GM03348 (cell line): ENCODE measurements around the gene AP2A1.

Source experiments
- DNase-seq: peaks from one replicate; pipeline ENCODE4 v3.0.0; 2012; ENCODE audit warnings: low spot score

The AP2A1 gene

DNA sequence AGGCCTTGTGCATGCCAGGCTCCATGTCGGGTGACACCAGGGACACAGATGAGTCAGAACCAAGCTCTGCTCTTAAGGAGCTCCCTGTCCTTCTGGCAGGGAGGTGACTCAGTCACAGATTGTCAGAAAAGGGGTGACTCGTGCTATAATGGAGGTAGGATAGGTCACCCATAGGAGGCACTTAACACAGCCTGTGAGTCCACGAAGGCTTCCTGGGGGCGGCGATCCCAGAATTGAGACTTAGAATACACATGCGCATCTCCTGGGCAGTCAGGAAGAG is 26.7 kb downstream of the AP2A1 start:
- no peak for DNase-seq

DNA sequence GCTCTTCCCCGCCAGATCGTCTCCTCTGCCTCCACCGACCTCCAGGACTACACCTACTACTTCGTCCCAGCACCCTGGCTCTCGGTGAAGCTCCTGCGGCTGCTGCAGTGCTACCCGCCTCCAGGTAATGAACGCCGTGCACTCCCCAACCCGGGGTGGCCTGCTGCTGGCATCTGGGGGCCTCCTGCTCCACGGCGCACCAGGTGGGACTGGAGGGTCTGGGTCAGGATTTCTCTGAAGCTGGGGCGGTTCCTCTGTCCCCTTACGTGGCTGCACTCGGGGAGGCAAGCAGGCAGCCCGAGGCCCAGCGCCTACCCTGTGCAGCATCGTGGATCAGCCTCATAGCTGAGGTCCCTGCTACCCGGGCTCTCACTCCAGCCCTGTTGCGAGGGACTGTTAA is 28.8 kb downstream of the AP2A1 start:
- no peak for DNase-seq

- DNase-seq, result no peak
Measured at GRCh38 chr19:49798574-49798973, 31.8 kb downstream of the AP2A1 start.

GRCh38 chr19:49799271-49799797 is 32.5 kb downstream of the AP2A1 start:
- no peak for DNase-seq

- no peak for DNase-seq
Measured at GRCh38 chr19:49799798-49800376, 33.1 kb downstream of the AP2A1 start.

- no peak for DNase-seq
Measured at GRCh38 chr19:49800771-49801170, 34.0 kb downstream of the AP2A1 start.

- no peak for DNase-seq
Measured at GRCh38 chr19:49801401-49801888, 34.6 kb downstream of the AP2A1 start.

- peak; percentile 93 for DNase-seq
Measured at GRCh38 chr19:49801966-49802661, 35.3 kb downstream of the AP2A1 start.

DNA sequence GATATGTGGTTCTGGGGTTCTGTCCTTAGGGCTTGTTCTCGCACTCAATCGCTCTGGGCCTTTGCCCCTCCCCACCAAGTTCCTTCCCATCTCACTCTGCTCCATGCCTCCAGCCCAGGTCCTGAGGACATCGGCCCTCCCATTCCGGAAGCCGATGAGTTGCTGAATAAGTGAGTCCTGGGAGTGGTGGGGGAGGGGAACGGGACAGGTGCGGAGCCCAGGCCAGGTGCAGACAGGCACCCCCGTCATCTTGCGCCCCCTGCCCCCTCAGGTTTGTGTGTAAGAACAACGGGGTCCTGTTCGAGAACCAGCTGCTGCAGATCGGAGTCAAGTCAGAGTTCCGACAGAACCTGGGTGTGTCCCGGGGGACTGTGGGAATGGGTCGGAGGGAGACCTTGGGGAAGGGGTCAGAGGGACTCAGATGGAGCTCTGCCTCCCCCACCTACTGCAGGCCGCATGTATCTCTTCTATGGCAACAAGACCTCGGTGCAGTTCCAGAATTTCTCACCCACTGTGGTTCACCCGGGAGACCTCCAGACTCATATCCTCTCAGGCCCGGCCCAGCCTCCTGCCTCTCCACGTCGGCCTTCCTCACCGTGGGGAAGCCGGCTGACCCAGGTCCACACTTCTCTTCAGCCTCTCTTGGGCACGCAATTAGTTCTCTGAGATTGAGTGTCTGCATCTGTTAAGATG is 36.2 kb downstream of the AP2A1 start:
- no peak for DNase-seq

GRCh38 chr19:49803529-49803856 is 36.7 kb downstream of the AP2A1 start:
- no peak for DNase-seq

GRCh38 chr19:49805822-49806619 is 39.2 kb downstream of the AP2A1 start:
- no peak for DNase-seq

GRCh38 chr19:49806620-49806959 is 39.8 kb downstream of the AP2A1 start:
- no peak for DNase-seq

GRCh38 chr19:49807058-49807903 is 40.5 kb downstream of the AP2A1 start:
- no peak for DNase-seq

DNA sequence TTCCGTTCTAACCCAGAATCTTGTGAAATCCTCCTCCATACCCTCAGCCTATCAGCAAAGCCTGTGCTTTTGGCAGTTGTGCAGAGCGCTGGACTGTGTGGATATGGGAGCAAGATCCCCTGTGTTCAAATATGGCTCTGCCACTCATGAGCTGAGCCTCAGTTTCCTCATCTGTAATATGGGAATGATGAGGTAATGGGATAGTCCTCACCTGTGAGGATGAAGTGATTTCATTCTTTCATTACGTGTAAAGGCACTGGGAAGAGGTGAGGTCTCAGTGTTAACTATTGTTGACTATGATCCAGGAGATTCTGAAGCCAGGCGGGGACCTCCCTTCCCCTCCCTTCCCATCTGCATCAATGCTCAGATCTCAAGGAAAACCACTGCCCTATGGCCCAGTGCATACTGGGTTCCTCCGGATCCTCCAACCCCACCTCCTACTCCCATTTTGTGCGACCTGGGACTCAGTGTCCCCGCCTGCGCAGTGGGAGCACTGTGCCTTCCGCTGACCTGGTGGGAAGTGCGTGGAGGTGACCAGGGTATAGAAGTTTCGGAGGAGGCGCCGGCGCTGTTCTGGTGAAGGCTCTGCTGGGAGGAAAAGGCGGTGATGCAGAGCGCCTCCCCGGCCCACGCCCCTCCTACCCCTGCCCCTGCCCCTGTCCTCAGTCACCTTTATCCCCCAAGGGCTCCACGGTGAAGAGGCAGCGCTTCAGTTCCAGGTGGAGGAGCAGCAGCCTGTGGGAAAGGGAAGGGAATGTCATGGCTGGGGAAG is 41.3 kb downstream of the AP2A1 start:
- no peak for DNase-seq

- DNase-seq, result peak; percentile 97
Measured at GRCh38 chr19:49808711-49809159, 41.9 kb downstream of the AP2A1 start.

DNA sequence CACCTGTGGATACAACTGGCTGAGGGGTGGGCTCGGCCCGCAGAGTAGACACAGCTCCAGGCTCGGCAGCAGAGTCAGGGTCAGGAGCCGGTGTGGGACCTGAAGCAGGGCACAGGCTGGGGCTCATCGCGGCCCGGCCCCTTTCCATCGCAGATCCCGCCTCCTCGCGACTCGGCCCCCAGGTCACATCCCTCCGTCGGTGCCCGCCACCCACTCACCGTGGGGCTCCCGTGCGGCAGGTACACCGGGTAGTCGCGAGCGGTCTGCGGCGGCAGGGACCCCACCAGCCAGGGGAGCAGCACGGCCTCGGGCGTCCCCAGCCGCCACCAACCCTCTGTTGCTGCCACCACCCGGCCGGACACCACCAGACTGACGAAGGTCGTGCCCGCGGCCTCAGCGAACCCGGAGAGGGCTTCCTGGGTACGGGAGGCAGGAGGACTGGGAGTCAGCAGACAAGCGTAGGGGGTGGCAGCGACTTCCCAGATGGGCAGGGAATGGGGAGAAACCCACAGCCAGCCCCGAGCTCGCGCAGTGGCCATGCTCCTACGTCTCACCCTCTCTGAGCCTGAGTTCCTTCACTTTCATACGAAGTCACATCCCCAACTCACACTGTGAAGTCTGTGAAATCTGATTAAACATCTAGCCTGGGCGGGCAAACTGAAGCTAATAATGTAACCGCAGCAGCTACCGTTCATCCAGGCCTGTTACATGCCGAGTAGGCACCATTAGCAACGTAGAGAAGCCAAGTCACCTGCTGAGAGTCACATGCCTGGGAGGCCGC is 42.5 kb downstream of the AP2A1 start:
- DNase-seq, result peak; percentile 61

GRCh38 chr19:49809941-49810389 is 43.2 kb downstream of the AP2A1 start:
- DNase-seq, result no peak

DNA sequence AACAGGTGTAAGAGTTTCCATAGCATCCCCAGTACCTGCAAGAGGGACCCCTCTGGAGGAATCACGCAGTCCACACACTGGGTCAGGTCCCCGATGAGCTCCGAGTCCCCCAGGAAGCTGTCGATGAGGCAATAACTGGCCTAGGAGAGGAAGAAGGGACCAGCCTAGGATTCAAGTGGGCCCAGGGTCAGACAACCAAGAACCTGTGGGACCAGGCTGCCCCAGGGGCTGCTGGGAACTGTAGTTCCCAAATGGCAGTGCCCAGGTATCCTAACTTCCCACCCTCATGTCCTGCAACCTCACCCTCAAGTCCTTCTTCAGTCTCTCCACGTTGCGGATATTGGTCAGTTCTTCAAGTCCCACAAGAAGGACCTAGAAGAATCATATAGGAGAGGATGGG is 44.5 kb downstream of the AP2A1 start:
- DNase-seq, result no peak

DNA sequence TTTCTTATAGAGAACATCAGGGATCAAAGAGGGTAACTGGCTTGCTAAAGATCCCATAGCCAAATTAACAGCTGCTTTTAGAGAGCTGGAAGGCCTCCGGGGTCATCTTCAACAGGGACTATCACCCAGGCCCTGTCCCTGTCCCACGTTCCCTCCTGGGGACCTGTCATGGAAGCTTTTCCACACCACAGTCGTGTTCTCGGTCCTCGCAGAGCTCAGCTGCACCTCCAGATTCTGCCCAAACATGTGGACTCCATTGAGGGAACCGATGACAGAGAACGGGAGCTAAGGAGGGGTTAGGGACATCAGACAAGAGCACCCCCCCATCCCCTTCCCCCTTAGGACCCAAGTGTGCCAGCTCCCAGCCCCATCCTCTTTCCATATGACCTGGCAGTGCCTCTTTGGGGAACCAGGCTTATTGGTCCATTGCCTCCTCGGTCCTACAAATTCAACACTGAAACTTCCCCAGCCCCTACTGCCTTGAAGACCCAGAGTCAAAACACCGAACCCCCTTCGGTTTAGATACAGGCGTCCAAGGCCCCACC is 45.7 kb downstream of the AP2A1 start:
- no peak for DNase-seq
